ENCODE data around the gene KIAA1671.
"Not testable (repeated sequence)": the region's sequence is repeated elsewhere in the genome, so short reads cannot be mapped to it uniquely, and the experiment has no call there.

KIAA1671 gene

DNA sequence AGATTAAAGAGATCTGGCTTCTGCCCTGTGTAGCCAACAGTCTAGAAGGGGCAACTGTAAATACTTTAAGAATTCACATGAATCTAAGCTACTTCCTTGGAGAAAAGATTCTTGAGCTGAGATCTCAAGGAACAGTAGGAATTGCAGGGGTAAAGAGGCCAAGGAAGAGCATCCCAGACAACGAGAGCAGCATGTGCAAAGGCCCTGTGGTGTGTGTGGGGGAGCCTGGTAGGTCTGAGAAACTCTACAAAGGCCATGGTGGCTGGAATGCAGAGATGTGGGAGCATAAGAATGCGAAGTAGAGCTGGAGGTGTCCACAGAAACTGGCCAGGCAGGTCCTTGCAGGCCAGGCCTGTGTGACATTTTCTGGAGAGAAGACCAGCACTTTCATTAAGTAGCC lies 278.2 kb downstream of the KIAA1671 start:
- H3K4me3 ChIP-seq (ENCODE audit: low read depth in 1 of 2, low read length in 2 of 2); H3K4me1 ChIP-seq (ENCODE audit: insufficient read depth, low read length); H3K9ac ChIP-seq (ENCODE audit: low read length); H3K36me3 ChIP-seq (ENCODE audit: insufficient read depth, low read length); H3K27ac ChIP-seq (ENCODE audit: low read depth, low read length); H3K9me3 ChIP-seq (ENCODE audit: low read length): not testable (repeated sequence)
- peaks cover 0 to 12% of the 10 kb centered on the region in 2 donors for H3K27me3 ChIP-seq (ENCODE audit: control insufficient read depth in 1 of 2, insufficient read depth in 2 of 2, low read length in 2 of 2)

DNA sequence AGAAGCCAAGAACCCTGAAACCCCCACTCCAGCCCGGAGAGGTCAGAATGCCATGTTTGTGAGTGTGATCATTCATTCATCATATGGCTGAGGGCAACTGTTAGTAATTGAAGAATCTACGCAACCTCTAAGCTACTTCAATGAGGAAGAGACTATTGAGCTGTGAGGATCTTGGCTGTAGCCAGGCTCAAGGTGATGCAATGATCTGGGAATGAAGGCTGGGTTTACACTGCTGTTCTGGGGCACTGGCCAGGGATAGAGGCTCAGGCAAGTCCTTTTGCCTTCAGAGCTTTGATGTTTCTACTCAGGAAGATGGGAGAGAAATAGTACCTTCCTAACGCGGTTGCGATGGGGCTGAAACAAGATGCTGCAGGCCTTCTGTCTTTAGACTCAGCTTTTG lies 279.8 kb downstream of the KIAA1671 start:
- Histone ChIP-seq H3K36me3 (ENCODE audit: insufficient read depth, low read length) (no peaks in the 10 kb centered on the region), H3K4me1 (ENCODE audit: insufficient read depth, low read length) (no peaks in the 10 kb centered on the region), H3K27ac (ENCODE audit: low read depth, low read length) (no peak overlapping the region), H3K9ac (ENCODE audit: low read length) (no peak overlapping the region), H3K27me3 (ENCODE audit: control insufficient read depth in 1 of 2, insufficient read depth in 2 of 2, low read length in 2 of 2) (peaks cover 6 to 25% of the 10 kb centered on the region in 2 donors), H3K9me3 (ENCODE audit: low read length) (no peaks in the 10 kb centered on the region), H3K4me3 (ENCODE audit: low read depth in 1 of 2, low read length in 2 of 2) (no peak overlapping the region)

DNA sequence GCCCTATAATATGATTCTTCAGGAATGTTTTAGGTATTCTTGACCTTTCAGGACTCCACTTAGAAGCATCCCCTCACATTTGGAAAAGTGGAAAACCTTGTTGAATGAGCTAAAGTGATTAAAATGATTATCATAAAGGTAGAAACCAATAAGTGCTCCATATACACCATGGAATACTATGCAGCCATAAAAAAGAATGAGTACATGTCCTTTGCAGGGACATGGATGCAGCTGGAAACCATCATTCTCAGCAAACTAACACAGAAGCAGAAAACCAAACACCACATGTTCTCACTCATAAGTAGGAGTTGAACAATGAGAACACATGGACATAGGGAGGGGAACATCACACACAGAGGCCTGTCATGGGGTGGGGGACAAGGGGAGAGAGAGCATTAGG lies 281.2 kb downstream of the KIAA1671 start:
- H3K9ac ChIP-seq (ENCODE audit: low read length); H3K9me3 ChIP-seq (ENCODE audit: low read length); H3K4me3 ChIP-seq (ENCODE audit: low read depth in 1 of 2, low read length in 2 of 2); H3K27ac ChIP-seq (ENCODE audit: low read depth, low read length); H3K4me1 ChIP-seq (ENCODE audit: insufficient read depth, low read length); H3K36me3 ChIP-seq (ENCODE audit: insufficient read depth, low read length): not testable (repeated sequence)
- H3K27me3 ChIP-seq (ENCODE audit: control insufficient read depth in 1 of 2, insufficient read depth in 2 of 2, low read length in 2 of 2), result peaks cover 6 to 28% of the 10 kb centered on the region in 2 donors

DNA sequence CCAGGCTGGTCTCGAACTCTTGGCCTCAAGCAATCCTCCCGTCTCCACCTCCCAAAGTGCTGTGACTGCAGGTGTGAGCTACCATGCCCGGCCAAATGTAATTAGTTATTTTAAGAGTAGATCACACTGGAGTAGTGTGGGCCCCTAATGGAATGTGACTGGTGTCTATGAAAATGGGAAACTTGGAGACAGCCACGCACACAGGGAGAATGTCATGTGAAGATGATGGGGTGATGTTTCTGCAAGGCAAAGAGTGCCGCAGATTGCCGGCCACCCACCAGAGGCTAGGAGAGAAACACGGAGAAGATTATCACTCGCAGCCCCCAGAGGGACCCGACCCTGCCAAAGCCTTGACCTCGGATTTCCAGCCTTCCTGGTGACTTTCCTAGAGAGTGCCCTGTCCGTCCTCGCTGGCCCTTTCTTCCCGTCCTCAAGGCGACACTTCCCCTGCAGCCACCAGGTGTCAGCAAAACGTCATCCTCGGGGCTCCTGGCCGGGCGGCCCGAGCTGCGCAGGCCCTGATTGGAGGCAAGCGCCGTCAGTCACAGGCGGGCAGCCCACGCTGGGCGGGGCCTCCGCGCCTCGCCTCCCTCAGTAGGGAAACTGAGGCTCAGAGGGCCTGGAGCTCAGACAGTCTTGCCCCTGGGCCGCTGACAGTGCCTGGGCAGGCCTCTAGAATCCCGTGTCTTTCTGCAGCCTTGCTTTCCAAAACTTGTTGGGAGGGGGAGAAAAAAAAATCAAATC lies 283.2 kb downstream of the KIAA1671 start:
- H3K9ac ChIP-seq (ENCODE audit: low read length), result no peak overlapping the region
- H3K4me3 ChIP-seq (ENCODE audit: low read depth in 1 of 2, low read length in 2 of 2), result no peak overlapping the region
- H3K9me3 ChIP-seq (ENCODE audit: low read length), result no peaks in the 10 kb centered on the region
- H3K4me1 ChIP-seq (ENCODE audit: insufficient read depth, low read length), result no peaks in the 10 kb centered on the region
- no peaks in the 10 kb centered on the region for H3K36me3 ChIP-seq (ENCODE audit: insufficient read depth, low read length)
- H3K27me3 ChIP-seq (ENCODE audit: control insufficient read depth in 1 of 2, insufficient read depth in 2 of 2, low read length in 2 of 2), result peaks cover 6 to 28% of the 10 kb centered on the region in 2 donors
- no peak overlapping the region for H3K27ac ChIP-seq (ENCODE audit: low read depth, low read length)

DNA sequence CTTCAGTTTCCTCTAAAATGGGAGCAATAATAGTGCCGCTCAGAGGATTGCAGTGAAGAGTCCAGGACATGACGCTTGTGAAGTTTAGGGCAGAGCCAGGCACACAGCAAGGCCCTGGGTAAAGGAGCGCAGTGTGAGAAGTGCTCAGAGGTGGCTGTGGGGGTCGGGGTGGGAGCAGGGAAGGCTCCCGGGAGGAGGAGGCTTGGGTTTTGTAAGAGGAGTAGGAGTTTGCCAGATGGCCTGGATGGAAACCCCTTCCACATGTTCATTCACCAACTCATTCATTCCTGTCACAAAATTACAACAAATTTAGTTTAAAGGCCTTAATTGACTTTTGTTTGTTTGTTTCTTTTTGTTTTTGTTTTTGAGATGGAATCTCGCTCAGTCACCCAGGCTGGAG lies 283.9 kb downstream of the KIAA1671 start:
- no peaks in the 10 kb centered on the region for H3K9me3 ChIP-seq (ENCODE audit: low read length)
- no peak overlapping the region for H3K4me3 ChIP-seq (ENCODE audit: low read depth in 1 of 2, low read length in 2 of 2)
- no peak overlapping the region for H3K9ac ChIP-seq (ENCODE audit: low read length)
- H3K27ac ChIP-seq (ENCODE audit: low read depth, low read length), result no peak overlapping the region
- peaks cover 6 to 28% of the 10 kb centered on the region in 2 donors for H3K27me3 ChIP-seq (ENCODE audit: control insufficient read depth in 1 of 2, insufficient read depth in 2 of 2, low read length in 2 of 2)
- no peaks in the 10 kb centered on the region for H3K36me3 ChIP-seq (ENCODE audit: insufficient read depth, low read length)
- H3K4me1 ChIP-seq (ENCODE audit: insufficient read depth, low read length), result no peaks in the 10 kb centered on the region

DNA sequence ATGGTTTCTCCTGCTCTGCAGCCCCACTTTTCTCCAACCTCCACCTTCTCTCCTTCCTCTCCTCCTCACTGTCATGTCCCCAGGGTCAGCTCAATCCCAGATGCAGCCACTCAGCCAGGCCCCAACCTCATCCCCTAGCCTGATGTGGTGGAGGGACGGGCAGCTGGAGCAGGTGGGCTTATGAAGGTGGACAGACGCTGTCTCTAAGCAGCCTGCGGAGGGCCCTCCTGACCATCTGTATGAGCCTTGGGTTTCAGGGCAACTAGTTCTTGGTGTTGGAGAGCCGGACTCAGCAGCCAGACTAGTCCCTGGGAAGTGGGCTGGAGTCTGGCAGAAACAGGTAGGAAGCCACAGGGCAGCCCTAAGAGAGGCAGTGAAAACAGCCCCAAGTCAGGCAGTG lies 285.0 kb downstream of the KIAA1671 start:
- Histone ChIP-seq H3K9me3 (ENCODE audit: low read length) (no peaks in the 10 kb centered on the region), H3K27me3 (ENCODE audit: control insufficient read depth in 1 of 2, insufficient read depth in 2 of 2, low read length in 2 of 2) (peaks cover 6 to 28% of the 10 kb centered on the region in 2 donors), H3K27ac (ENCODE audit: low read depth, low read length) (no peak overlapping the region), H3K4me3 (ENCODE audit: low read depth in 1 of 2, low read length in 2 of 2) (no peak overlapping the region), H3K36me3 (ENCODE audit: insufficient read depth, low read length) (no peaks in the 10 kb centered on the region), H3K4me1 (ENCODE audit: insufficient read depth, low read length) (no peaks in the 10 kb centered on the region), H3K9ac (ENCODE audit: low read length) (no peak overlapping the region)

DNA sequence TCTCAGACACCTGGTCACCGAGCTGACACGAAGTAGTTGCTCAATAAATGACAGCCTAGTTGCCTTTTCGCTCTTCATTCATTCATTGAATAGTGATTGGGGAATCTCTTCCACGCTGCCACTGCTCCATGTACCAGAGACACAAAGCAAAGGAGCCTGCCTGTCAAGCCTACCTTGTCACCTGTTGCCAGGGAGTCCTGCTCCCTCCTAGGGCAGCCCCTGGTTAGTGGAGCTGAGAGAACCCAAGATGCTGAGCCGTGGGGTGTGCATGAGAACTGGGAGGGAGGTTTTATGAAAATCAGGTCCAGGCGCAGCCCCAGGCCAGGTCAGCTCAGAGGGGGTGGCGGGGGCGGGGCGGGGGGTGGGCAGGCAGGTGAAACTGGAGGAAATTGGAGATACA lies 285.5 kb downstream of the KIAA1671 start:
- H3K27ac ChIP-seq (ENCODE audit: low read depth, low read length); H3K4me1 ChIP-seq (ENCODE audit: insufficient read depth, low read length); H3K4me3 ChIP-seq (ENCODE audit: low read depth in 1 of 2, low read length in 2 of 2); H3K9ac ChIP-seq (ENCODE audit: low read length); H3K9me3 ChIP-seq (ENCODE audit: low read length); H3K36me3 ChIP-seq (ENCODE audit: insufficient read depth, low read length): not testable (repeated sequence)
- H3K27me3 ChIP-seq (ENCODE audit: control insufficient read depth in 1 of 2, insufficient read depth in 2 of 2, low read length in 2 of 2), result peaks cover 6 to 28% of the 10 kb centered on the region in 2 donors
